Fibroblast of the conjunctiva (primary cell): ENCODE data around the gene TMEM150B.
A peak's percentile ranks its signal among the peaks of the same experiment; 100 is the strongest.

Source experiments
- DNase-seq: peaks from one replicate; pipeline ENCODE4 v3.0.0-alpha.2; 2010; ENCODE audit warnings: low read depth

The TMEM150B gene

GRCh38 chr19:55354698-55355212 lies 29.6 kb upstream of the TMEM150B start, which contains the start of gene COX6B2:
COX6B2 (minus strand) TSS chr19:55354719; CDS start chr19:55354521, 198 bp downstream.
- DNase-seq = no peak

DNA sequence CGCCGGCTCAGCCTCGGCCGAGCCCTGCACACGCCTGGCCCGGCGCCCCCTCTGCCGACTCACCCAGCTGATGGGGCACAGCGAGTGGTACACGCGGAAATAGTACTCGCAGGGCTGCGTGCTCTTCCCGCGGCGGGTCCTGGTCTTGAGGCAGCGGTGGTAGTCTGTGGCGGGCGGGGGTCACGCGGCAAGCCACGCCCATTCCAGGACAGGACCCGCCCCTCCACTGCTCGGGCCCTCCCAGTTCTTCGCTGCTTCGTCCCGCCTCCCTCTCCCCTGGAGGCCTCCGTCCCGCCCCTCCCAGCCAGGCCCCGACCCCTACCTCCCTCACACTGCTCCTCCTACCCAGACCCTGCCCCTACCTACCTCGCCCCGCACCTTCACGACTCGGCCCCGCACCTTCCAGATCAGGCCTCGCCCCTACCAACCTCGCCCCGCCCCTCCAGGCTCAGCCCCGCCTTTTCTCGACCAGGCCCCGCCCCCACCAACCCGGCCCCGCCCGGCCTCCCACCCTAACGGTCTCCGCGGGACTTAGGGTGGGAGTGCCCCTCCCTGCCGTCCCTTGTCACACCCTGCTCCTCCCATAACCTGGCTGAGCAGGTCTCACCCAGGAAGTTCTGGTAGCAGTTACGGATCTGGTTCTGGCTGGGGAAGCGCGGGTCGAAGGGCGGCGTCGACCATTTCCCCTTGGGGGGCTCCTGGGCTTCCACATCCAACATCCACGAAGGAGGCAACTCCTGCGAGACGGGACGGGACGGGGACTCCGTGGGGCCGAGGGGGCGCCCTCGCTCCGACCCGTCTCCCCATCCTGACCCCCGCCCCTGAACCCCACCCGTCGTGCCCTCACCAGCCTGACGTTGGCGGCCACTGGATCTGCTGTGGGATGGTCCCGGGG lies 28.9 kb upstream of the TMEM150B start:
- peak; percentile 26 for DNase-seq

GRCh38 chr19:55353356-55353802 lies 28.2 kb upstream of the TMEM150B start:
- DNase-seq = no peak

- no peak for DNase-seq
Measured at GRCh38 chr19:55352549-55353145, 27.5 kb upstream of the TMEM150B start.

DNA sequence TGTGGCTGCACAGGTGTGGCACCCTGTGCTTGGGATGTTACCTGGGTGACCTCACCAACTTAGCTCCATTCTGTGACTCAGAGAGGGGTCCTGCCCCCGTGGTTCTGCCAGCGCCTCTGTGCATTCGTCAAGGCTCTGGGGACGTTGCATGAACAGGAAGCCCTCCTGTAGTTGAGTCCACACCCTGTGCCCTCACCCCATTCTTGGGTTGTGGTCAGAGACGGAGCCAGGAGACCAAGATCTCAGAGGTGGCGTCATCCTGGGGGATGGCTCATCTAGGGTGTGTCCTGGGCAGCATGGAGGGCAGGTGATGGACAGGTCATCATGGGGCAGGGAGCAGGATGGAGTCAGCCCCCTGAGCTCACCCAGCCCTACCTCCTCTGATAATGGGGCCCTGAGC lies 26.9 kb upstream of the TMEM150B start:
- DNase-seq = no peak

DNA sequence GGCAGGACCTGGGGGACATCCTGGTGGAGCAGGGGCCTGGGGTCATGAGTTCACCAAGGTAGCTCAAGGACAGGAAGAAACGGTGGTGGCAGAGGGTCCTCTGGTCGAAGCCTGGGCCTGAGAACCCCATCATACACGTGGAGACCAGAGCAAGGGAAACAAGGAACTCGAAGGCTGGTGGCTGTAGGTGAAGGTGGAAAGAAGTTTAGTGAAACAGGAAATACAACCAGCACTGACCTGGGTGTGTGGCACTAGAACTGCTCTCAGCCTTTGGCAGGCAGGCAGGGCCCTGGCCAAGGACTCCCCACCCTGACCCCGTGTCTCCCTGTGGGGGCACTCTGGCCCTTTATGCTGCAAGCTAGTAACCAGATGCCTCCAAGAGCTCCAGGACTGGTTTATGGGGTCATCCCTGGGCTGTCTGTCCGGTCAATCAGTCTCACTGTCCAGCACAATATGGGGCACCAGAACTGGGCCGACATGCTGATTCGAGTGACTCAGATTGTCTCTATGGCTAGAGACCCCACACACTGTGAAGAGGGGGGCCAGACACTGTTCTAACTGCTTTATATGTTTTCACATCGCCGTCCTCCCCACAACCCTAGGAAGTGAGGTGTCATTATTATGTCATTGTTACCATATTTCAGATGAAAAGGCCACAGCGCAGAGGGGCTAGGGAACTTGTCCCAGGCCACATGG lies 25.6 kb upstream of the TMEM150B start:
- no peak for DNase-seq

DNA sequence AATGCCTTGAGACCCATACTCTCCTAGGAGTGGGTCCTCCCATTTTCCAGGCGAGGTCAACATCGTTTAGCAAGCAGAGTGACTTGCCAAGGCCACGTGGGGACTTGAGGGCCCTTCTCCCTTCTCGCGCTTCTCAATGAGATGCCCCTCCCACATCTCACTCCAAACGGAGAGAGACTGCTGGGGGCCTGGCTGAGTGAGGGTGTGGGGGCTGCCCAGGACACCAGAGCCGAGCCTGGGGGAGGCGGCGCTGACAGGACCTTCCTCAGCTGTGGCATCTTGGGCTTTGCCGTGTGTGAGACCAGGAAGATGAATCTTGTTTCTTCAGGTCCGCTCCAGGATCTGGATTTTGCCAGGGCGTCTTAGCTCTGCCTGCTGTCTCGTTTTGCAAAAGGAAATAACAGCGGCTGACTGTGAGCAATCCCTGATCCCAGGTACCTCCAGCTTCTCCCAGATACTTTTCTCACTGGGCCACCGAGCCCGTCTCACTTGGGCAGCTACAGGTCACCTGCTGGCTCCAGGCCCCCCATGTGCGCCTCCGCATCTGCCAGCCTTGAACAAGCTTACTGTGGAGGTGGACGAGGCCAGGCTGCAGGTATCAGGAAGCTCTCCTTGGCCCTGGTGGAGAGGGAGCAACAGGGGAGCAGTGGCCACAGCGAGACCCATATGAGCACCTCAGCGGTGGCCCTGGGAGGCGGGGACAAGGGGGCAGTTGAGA lies 23.3 kb upstream of the TMEM150B start:
- no peak for DNase-seq

GRCh38 chr19:55347442-55348009 lies 22.4 kb upstream of the TMEM150B start:
- no peak for DNase-seq

DNA sequence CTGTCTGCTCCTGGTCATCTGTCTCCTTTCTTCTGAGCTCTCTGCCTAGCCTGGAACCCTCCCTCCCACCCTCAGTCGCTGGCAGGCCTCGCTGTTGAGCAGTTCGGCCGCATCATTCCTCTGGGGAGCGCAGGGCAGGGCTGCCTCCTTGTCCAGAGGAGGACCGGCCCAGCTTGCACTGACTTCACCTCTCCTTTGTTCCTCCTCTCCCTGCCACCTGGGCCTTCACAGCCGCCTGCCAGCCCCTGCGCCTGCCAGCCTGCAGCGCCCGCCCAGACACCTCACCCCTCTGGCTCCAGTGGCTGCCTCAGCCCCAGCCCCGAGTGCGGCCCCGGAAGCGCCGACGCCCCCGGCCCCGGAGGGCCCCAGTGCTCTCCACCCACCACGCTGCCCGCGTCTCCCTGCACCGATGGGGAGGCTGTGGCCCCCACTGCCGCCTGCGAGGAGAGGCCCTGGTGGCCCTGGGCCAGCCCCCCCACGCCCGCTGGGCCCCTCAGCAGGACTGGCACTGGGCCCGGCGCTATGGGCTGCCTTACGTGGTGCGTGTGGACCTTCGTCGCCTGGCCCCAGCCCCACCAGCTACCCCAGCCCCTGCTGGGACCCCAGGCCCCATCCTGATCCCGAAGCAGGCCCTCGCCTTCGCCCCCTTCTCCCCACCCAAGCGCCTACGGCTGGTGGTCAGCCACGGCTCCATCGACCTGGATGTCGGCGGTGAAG lies 21.7 kb upstream of the TMEM150B start:
- no peak for DNase-seq

GRCh38 chr19:55345818-55346724 lies 20.9 kb upstream of the TMEM150B start:
- DNase-seq = peak; percentile 70

DNA sequence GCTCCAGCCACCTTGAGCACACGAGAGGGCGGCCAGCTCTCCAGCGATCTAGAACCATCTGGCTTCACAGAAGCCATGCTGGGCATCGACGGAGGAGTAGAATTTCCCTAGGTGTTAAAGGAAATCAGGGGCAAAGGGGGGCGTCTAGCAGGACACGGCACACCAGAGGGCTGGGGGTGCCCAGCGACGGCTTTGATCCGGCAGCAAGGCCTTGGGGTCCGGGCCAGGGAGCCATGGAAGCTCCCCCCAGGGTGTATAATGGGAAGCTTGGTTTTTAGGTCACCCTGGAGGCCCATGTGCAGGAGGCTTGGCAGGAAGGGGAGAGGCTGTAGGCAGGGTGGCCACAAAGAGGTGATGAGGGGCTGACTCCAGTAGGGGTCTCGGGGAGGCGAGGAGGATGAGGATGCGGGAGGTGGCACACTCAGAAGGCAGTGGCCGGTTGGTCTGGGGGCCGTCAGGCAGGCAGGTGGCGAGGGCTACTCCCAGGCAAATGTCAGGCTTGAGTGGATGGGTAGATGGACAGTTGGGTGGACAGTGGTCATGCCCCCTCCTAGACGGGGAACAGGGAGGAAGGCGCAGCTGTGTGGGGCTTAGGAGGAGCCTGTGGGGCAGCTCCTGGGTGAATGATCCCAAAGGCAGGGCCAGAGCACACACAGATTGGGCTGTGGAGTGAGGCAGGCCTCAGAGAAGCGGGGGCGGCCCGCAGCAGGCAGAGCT lies 20.1 kb upstream of the TMEM150B start:
- no peak for DNase-seq

- DNase-seq = no peak
Measured at GRCh38 chr19:55344444-55344843, 19.3 kb upstream of the TMEM150B start.

DNA sequence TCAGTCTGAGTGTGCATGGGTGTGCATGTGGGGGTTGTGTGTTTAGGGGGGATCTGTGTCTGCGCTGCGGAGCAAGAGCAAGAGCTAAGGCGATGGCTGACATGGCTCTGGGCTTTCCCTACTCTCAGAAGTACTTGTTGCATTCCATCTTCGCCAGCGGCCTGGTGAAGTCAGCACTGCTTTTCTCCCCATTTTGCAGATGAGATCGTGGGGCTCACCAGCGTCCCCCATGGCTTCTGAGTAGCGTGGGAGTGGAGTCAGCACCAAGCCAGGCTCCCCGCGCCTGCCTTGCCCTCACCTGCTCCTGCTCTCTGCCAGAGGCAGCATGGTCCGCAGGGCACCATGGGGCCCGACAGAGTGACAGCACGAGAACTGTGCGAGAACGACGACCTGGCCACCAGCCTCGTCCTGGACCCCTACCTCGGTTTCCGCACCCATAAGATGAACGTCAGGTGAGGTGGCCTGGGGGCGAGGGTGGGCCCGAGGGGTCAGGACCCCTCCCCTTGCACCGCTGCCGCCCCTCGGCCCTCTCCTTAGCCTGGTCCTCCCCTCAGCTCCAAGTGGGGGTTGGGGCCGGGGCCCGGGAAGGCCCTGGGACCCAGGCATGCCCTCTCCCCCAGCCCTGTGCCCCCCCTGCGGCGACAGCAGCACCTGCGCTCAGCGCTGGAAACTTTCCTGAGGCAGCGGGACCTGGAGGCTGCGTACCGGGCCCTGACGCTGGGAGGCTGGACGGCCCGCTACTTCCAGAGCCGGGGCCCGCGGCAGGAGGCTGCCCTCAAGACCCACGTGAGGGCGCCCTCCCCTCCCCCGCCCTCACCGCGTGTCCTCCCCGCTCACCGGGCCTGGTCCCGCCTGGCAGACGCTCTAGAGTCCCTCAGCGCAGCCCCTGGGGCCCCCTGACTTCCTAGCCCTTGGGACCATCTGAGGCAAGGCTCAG lies 16.7 kb upstream of the TMEM150B start:
- DNase-seq = no peak

DNA sequence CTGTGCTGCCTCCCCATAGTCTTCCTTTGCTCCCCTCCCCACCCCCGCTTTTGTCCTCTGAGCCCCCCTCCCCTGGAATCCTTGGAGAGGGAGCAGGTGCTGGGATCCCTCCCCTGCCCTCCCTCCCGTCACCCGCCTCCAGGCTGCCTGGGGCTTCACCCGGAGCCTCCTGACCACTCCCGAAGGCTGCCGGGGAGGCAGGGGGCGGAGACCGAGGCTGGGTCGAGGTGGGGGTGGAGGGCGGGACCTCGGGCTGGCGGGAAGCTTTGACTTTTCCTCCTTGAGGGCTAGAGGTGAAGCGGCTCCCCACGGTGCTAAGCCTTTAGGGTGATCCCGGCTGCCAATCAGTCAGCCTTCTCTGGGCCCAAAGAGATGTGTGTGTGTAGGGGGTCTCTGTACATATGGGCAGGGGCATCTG lies 16.0 kb upstream of the TMEM150B start:
- no peak for DNase-seq

GRCh38 chr19:55340784-55341147 lies 15.6 kb upstream of the TMEM150B start:
- DNase-seq = no peak

GRCh38 chr19:55339889-55340783 lies 15.0 kb upstream of the TMEM150B start:
- DNase-seq = no peak
